Heart left ventricle (tissue), 13 donors: ENCODE measurements around the gene MGAT5.

Source experiments
- CTCF ChIP-seq, 12 donors: fragments of 200-600 bp; sonication (generic) in 4 of 12; IDR thresholded peaks; one replicate each; pipeline versions ENCODE4 v1.5.0 to v1.8.0; 2018 to 2022; ENCODE audit warnings: antibody characterized with exemption in 12 of 12, mild to moderate bottlenecking in 5 of 12
- POLR2A ChIP-seq, 2 donors: fragments of 450-650 bp; IDR thresholded peaks; one replicate each; pipeline ENCODE4 v1.6.1; 2017; ENCODE audit warnings: antibody characterized with exemption in 2 of 2, mild to moderate bottlenecking in 2 of 2, moderate library complexity in 2 of 2
- donor health status: ischemic (EF 13 %, LVEDD 7.1; RV severe dilation, severe dysfunction).
- donor health status: DM: no; HTN: yes; CAD: no.
- donor health status: DM: no; HTN: no; CAD: no.
- donor health status: ischemic (EF 25% LVEDD 6.9; RV normal size, moderate dysfunction).
- donor health status: ischemic (EF 25% LVEDD 5.7; RV mildly dilated, moderate dysfunction).
- donor health status: ischemic (EF 35%, LVEDD 5.7; RV mildly dilated, moderate dysfunction).
- donor health status: nonischemic (EF 11% LVEDD 7.7; RV severe dilation, severe dysfunction).
- donor health status: DM: yes; HTN: yes; CAD: no.
- donor health status: PGD.
- donor health status: ischemic (EF 29% LVEDD 5.4; RV normal size, mild dysfunction).
- donor health status: nonischemic (EF 23%, LVEDD 6.1; RV moderate dilation, normal function).

- no peak for TF ChIP-seq CTCF (IDR thresholded peaks at IDR 0.05)
- no peak for TF ChIP-seq POLR2A (IDR thresholded peaks at IDR 0.05)
These were observed 1.7 kb upstream of the MGAT5 start for GRCh38 chr2:134252092-134252750.
